Measurements from ENCODE around the gene PSENEN.

Gene PSENEN

DNA sequence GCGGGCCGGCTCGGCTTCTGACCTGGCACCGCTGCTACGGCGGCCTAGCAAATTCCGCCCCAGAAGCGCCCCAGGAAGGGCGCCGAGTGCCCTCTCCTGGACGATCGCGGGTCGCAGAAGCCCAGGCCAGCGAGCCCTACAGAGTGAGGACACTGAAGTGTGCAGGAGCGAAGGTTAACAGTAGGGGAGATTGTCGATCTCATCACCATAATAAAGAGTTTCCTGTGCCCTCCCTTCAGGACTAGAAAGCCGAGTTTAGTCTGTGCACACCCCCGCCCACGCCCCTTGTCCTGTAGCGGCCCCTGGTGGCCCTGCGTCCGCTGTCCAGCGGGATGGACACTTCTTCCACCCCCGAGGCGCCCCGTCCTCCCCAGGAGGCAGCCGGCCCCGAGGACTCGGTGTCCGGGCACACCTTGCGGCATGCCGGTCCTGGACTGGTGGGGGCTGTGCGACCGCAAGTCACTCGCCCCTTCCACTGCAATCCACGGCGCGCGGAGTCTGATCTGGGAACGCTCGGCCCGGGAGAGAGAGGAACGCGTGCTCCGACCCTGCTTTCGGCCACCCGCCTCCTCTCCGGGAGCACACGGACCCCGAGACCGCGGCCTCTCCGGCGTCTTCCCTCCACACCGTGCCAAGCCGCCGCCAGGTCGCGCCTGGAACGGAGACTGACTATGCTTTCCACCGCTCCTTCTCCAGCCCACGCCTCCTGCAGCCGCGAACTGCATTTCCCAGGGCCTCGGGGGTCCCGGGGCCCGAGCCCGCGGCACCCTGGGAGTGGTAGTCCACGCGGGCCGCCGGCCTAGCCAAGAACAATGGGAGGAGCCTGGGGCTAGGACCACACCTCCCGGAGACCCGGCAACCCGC lies 28.4 kb upstream of the PSENEN start (continued):
- TF ChIP-seq ZBTB17 (tag by site-specific recombination; IDR thresholded peaks at IDR 0.05) (peak; percentile 100), ZNF791 (tag by site-specific recombination; IDR thresholded peaks at IDR 0.05) (no peak), ZNF629 (tag by site-specific recombination; IDR thresholded peaks at IDR 0.05) (peak; percentile 80), ZNF292 (tag by site-specific recombination; IDR thresholded peaks at IDR 0.05; ENCODE audit: borderline replicate concordance, low read depth) (no peak), ZNF266 (tag by site-specific recombination; IDR thresholded peaks at IDR 0.05; ENCODE audit: low read depth) (no peak), ZNF624 (tag by site-specific recombination; IDR thresholded peaks at IDR 0.05) (no peak), ZFP3 (tag by site-specific recombination; IDR thresholded peaks at IDR 0.05; ENCODE audit: low read depth) (no peak), ZSCAN5A (tag by site-specific recombination; IDR thresholded peaks at IDR 0.05) (peak; percentile 68), ZNF140 (tag by site-specific recombination; IDR thresholded peaks at IDR 0.05) (no peak), ZNF785 (tag by site-specific recombination; IDR thresholded peaks at IDR 0.05) (peak; percentile 91; the same call in 1 of the 2 replicates), EGR2 (tag by site-specific recombination; IDR thresholded peaks at IDR 0.05; ENCODE audit: low read depth) (peak; percentile 93)
- TF ChIP-seq, protein P1, sequence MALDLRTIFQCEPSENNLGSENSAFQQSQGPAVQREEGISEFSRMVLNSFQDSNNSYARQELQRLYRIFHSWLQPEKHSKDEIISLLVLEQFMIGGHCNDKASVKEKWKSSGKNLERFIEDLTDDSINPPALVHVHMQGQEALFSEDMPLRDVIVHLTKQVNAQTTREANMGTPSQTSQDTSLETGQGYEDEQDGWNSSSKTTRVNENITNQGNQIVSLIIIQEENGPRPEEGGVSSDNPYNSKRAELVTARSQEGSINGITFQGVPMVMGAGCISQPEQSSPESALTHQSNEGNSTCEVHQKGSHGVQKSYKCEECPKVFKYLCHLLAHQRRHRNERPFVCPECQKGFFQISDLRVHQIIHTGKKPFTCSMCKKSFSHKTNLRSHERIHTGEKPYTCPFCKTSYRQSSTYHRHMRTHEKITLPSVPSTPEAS (tag by site-specific recombination; IDR thresholded peaks at IDR 0.05): no peak

- no peaks in the 10 kb centered on the region for H3K9me3 ChIP-seq (ENCODE audit: control insufficient read depth, insufficient read depth, low read depth, low read length)
- CTCF ChIA-PET: interaction anchor here (0.9 kb wide), 2 partner anchors 19 to 24 kb away, joined by 6 to 9 read pairs; partner anchors contain the start of gene IGFLR1
- H3K4me1 ChIP-seq (ENCODE audit: control insufficient read depth, insufficient read depth, low read length): peaks cover 23% of the 10 kb centered on the region
- H3K36me3 ChIP-seq (ENCODE audit: control insufficient read depth in 2 of 2, insufficient read depth in 1 of 2, low read length in 2 of 2): peaks cover 33 to 35% of the 10 kb centered on the region in 2 experiments
- POLR2A ChIA-PET: interaction anchor here (0.9 to 2.3 kb wide), 7 partner anchors 10 to 105 kb away, joined by 3 to 24 read pairs (median 11); partner anchors contain the start of genes COX6B1, HAUS5, LIN37 and PSENEN
- H3K4me3 ChIP-seq (ENCODE audit: low read depth, low read length): peak within 1 kb of the TSS; percentile 65
- peak within 1 kb of the TSS; percentile 93 for H3K27ac ChIP-seq (ENCODE audit: extremely low read depth, low read depth, low read length)
- TF ChIP-seq ZEB2 (tag by site-specific recombination; IDR thresholded peaks at IDR 0.05): peak; percentile 9; the same call in 1 of the 2 replicates
- TF ChIP-seq ZNF48 (tag by site-specific recombination; IDR thresholded peaks at IDR 0.05): no peak
- TF ChIP-seq ZNF362 (tag by site-specific recombination; IDR thresholded peaks at IDR 0.05): no peak
- TF ChIP-seq ZSCAN30 (tag by site-specific recombination; IDR thresholded peaks at IDR 0.05): peak; percentile 6
- TF ChIP-seq ZBTB10 (tag by site-specific recombination; IDR thresholded peaks at IDR 0.05): peak; percentile 84; the same call in 1 of the 2 replicates
- peak; percentile 57; the same call in 1 of the 2 replicates for TF ChIP-seq PATZ1 (tag by site-specific recombination; IDR thresholded peaks at IDR 0.05)
- no peak for TF ChIP-seq PRDM1 (tag by site-specific recombination; IDR thresholded peaks at IDR 0.05)
- TF ChIP-seq ELK4 (IDR thresholded peaks at IDR 0.05; ENCODE audit: borderline replicate concordance, low read depth, low read length): 0 out of 2 replicates have a peak, but pooled peaks have one; percentile 49
- no peak for TF ChIP-seq ZNF776 (tag by site-specific recombination; IDR thresholded peaks at IDR 0.05; ENCODE audit: borderline replicate concordance)
- TF ChIP-seq PBX3 (CRISPR knock-in tag; IDR thresholded peaks at IDR 0.05): 0 out of 2 replicates have a peak, but pooled peaks have one; percentile 4
These were observed 27.6 kb upstream of the PSENEN start, which contains the start of gene KMT2B for GRCh38 chr19:35717665-35718344. Gene KMT2B, plus strand, starts transcription at chr19:35718003. Its CDS starts 16 bp downstream, at chr19:35718019.
